Caco-2 (cell line): ENCODE data around the gene SIGMAR1. TPM values are rescaled to one million over a fixed set of nuclear protein-coding genes. Genes with fewer than 3 reads are reported as not detected.

Source experiments
- BruUV-seq: library from RNA; stranded (reverse); fragments of 400-500 nt; replicated peaks from 2 replicates; lab custom pipeline; 2021; lab: Mats Ljungman, UMichigan
- CTCF ChIA-PET: fragments of 300-600 bp; sonication (Branson Sonifier 250); formaldehyde crosslinking; loops from one replicate; lab custom pipeline; 2022; ENCODE audit warnings: antibody characterized with exemption; lab: Charles Lee
- POLR2A ChIA-PET: fragments of 300-600 bp; sonication (Branson Sonifier 250); formaldehyde crosslinking; loops from one replicate; lab custom pipeline; 2022; ENCODE audit warnings: antibody characterized with exemption; lab: Charles Lee
- DNase-seq, 2 experiments: peaks; one replicate each; pipeline versions ENCODE4 v3.0.0 to v3.0.0-alpha.2; 2020 to 2022
- H3K27me3 ChIP-seq: replicated peaks from 2 replicates; pipeline ENCODE4 v1.6.0; 2011; ENCODE audit warnings: low read length; ENCODE audit not compliant: control insufficient read depth, insufficient read depth
- H3K36me3 ChIP-seq: 2 replicates; pipeline ENCODE4 v1.5.1; 2011; ENCODE audit warnings: low read length; ENCODE audit not compliant: control insufficient read depth, insufficient read depth
- H3K4me1 ChIP-seq: fragments of 250-450 bp; sonication (Bioruptor Pico); 2 replicates; pipeline ENCODE4 v1.5.1; 2020; ENCODE audit warnings: mild to moderate bottlenecking
- H3K4me3 ChIP-seq: 2 replicates; pipeline ENCODE4 v1.5.1; 2011; ENCODE audit warnings: low read depth, mild to moderate bottlenecking, control low read depth, low read length
- H3K9me3 ChIP-seq: fragments of 250-450 bp; sonication (Bioruptor Pico); 2 replicates; pipeline ENCODE4 v1.5.1; 2020; ENCODE audit warnings: mild to moderate bottlenecking, moderate library complexity
- H3K27ac Mint-ChIP-seq: one replicate; pipeline ENCODE4 v1.8.0; 2022; ENCODE audit warnings: mixed read lengths; ENCODE audit not compliant: unreplicated experiment
- H3K27me3 Mint-ChIP-seq: one replicate; pipeline ENCODE4 v1.8.0; 2022; ENCODE audit warnings: mixed read lengths; ENCODE audit not compliant: insufficient read depth, unreplicated experiment
- H3K36me3 Mint-ChIP-seq: one replicate; pipeline ENCODE4 v1.8.0; 2022; ENCODE audit warnings: mild to moderate bottlenecking, mixed read lengths; ENCODE audit not compliant: insufficient read depth, unreplicated experiment
- H3K4me1 Mint-ChIP-seq: one replicate; pipeline ENCODE4 v1.8.0; 2022; ENCODE audit warnings: low read depth, mixed read lengths; ENCODE audit not compliant: unreplicated experiment
- H3K4me3 Mint-ChIP-seq: one replicate; pipeline ENCODE4 v1.8.0; 2022; ENCODE audit warnings: mild to moderate bottlenecking, moderate library complexity, mixed read lengths; ENCODE audit not compliant: unreplicated experiment
- H3K9me3 Mint-ChIP-seq: one replicate; pipeline ENCODE4 v1.8.0; 2022; ENCODE audit warnings: mixed read lengths; ENCODE audit not compliant: unreplicated experiment
- intact Hi-C: fragments of 100-400 bp; cut with micrococcal nuclease; formaldehyde crosslinking; loops from one replicate; pipeline ENCODE4 v1.10.0; 2022; ENCODE audit not compliant: unreplicated experiment
- total RNA-seq: library from RNA; stranded (reverse); gene quantifications from 2 replicates; pipeline ENCODE4 v1.2.3, GENCODE V29; 2022
- TF ChIP-seq, protein P1 (sequence below), 2 experiments: fragments of 200-600 bp in 1 of 2; IDR thresholded peaks; 1 replicate in 1 of 2; 2 replicates in 1 of 2; pipeline versions ENCODE4 v1.5.1 to v1.8.0; 2011 to 2022; ENCODE audit warnings: antibody characterized with exemption in 1 of 2, control low read depth in 1 of 2, inconsistent platforms in 1 of 2, low read depth in 1 of 2, low read length in 1 of 2, mild to moderate bottlenecking in 1 of 2, moderate library complexity in 1 of 2; ENCODE audit not compliant: insufficient read depth in 1 of 2, severe bottlenecking in 1 of 2, unreplicated experiment in 1 of 2

The SIGMAR1 gene
- total RNA-seq, 1 experiment from 2014 or later = 102 TPM

DNA sequence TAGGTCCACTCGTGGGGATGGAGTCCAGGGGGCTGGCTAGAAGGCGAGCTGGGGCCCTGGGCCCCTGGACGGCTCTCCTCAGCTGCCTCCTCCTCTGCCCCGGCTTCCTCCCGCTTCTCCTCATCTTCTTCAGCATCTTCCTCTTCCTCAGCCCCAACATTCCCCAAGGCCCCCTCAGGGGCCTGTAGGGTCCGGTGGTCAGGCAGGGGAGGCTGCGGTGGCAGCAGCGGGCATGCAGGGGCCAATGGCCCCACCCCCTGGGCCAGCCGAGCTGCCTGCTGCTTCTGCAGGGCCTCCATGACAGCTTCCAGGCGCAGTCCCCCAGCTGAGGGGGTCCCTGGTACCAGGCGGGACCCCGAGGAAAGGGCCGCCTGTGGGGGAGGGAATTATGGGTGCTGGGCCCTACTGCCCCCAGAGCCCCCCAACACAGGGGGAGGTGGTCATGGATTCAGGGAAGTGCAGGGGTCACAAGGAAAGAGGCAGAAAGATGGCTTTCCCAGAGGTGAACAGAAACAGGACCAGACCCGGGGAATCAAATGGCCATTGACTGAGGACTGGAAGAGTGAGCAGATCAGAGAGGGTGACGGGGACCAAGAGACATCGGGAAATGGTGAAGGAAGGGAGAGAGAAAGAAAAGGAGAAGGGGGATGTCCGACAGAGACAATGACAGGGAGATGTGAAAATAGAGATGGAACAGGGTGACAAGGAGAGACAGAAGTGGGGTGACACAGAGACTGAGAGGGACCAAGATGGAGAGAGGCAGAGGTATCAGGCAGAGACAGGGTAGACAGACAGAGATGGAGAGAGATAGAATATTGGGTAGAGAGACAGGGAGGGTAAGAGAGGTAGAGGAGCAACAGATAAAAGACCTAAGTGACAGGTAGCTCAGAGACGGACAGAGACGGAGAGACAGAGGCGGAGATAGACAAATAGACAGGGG, 9.6 kb downstream of the SIGMAR1 start:
- peaks cover 18% of the 10 kb centered on the region for H3K4me1 Mint-ChIP-seq
- intact Hi-C loops = no loop called here
- no peaks in the 10 kb centered on the region; the same call in 1 of the 2 replicates for H3K27me3 ChIP-seq

DNA sequence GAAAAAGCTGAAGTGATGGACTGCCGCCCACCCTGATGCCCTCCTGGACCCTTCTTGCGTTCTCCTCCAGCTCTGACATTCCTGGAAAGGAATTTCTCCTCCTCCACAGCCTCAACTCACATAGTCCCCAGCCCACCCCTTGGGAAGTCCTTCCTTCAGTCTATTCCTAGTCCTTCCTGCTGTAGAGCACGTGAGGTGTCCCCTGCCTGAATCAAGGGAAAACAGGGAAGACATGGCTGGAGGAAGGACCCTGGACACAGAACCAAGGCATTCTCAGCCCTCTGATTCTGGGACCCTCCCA, 12.5 kb downstream of the SIGMAR1 start:
- no peaks in the 10 kb centered on the region for H3K9me3 Mint-ChIP-seq
- intact Hi-C loops = no loop called here
- H3K27ac Mint-ChIP-seq = no peak overlapping the region
- peaks cover 11% of the 10 kb centered on the region for H3K4me1 Mint-ChIP-seq
- no peak for DNase-seq
- peaks cover 10% of the 10 kb centered on the region for H3K36me3 Mint-ChIP-seq
- Histone ChIP-seq H3K36me3 (no peaks in the 10 kb centered on the region), H3K9me3 (no peaks in the 10 kb centered on the region), H3K4me3 (no peak overlapping the region), H3K4me1 (peaks cover 12% of the 10 kb centered on the region), H3K27me3 (no peaks in the 10 kb centered on the region; the same call in 1 of the 2 replicates)
- BruUV-seq = no TSS peak
- POLR2A ChIA-PET = no interaction called here
- H3K4me3 Mint-ChIP-seq = no peak overlapping the region
- CTCF ChIA-PET = no interaction called here
- H3K27me3 Mint-ChIP-seq = peaks cover 4% of the 10 kb centered on the region
- TF ChIP-seq, protein P1, sequence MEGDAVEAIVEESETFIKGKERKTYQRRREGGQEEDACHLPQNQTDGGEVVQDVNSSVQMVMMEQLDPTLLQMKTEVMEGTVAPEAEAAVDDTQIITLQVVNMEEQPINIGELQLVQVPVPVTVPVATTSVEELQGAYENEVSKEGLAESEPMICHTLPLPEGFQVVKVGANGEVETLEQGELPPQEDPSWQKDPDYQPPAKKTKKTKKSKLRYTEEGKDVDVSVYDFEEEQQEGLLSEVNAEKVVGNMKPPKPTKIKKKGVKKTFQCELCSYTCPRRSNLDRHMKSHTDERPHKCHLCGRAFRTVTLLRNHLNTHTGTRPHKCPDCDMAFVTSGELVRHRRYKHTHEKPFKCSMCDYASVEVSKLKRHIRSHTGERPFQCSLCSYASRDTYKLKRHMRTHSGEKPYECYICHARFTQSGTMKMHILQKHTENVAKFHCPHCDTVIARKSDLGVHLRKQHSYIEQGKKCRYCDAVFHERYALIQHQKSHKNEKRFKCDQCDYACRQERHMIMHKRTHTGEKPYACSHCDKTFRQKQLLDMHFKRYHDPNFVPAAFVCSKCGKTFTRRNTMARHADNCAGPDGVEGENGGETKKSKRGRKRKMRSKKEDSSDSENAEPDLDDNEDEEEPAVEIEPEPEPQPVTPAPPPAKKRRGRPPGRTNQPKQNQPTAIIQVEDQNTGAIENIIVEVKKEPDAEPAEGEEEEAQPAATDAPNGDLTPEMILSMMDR (IDR thresholded peaks at IDR 0.05; ENCODE audit: insufficient read depth in 1 of 2, low read depth in 1 of 2, low read length in 1 of 2, severe bottlenecking in 1 of 2, unreplicated experiment in 1 of 2) = no peak

More for the DNA sequence above, 9.6 kb downstream of the SIGMAR1 start:
- ChIA-PET CTCF (interaction anchor here (0.9 kb wide), 1 partner anchor 75 kb away, joined by 3 read pairs; no protein-coding TSS in a partner anchor), POLR2A (no interaction called here)
- no TSS peak for BruUV-seq
- peak overlapping the region; percentile 46 for H3K4me3 ChIP-seq
- Mint-ChIP-seq H3K4me3 (peak overlapping the region; percentile 78), H3K27ac (no peak overlapping the region), H3K27me3 (peaks cover 4% of the 10 kb centered on the region), H3K36me3 (peaks cover 4% of the 10 kb centered on the region), H3K9me3 (no peaks in the 10 kb centered on the region)
- TF ChIP-seq, protein P1 (IDR thresholded peaks at IDR 0.05; ENCODE audit: insufficient read depth in 1 of 2, low read depth in 1 of 2, low read length in 1 of 2, severe bottlenecking in 1 of 2, unreplicated experiment in 1 of 2) = no peak
- no peaks in the 10 kb centered on the region for H3K36me3 ChIP-seq
- H3K9me3 ChIP-seq = no peaks in the 10 kb centered on the region
- DNase-seq = no peak
- H3K4me1 ChIP-seq = peaks cover 16% of the 10 kb centered on the region

DNA sequence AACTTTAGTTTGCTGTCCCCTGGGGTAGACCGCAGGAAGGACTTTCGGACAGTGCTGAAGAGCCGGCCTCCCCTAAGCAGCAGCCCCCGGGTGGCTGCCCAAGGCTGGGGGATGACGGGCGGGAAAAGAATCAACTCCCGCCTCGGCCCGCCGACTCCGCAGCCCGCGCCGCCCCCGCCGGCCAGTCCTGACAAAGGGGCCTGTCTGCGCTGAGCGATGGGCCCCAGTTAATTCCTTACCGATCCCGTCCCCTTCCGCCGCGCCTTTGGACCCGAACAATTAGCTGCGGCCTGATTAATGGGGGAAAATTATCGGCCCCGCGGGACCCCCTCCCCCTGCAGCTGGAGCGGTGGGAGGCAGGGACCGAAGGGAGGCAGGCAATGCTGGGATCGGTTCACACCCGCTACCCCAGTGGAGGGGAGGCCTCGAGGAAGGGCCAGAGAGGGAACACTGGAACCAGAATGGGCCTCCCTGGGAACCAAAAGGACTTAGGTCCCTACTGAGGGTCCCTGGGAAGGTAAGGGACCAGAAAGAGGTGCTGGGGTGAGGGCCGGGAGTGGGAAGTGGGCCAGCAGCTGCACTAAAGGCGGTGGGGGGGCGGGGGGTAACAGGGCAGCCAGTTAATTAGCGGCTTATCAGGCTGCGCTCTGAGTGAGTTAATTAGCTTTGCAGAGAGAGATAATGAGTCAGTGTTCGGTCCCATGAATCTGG, 13.0 kb downstream of the SIGMAR1 start:
- DNase-seq = no peak
- H3K4me1 ChIP-seq = peaks cover 10% of the 10 kb centered on the region; the same call in 1 of the 2 replicates
- intact Hi-C loops = no loop called here
- peaks cover 10% of the 10 kb centered on the region for H3K4me1 Mint-ChIP-seq
- no peaks in the 10 kb centered on the region for H3K36me3 ChIP-seq
- H3K27ac Mint-ChIP-seq = no peak overlapping the region
- H3K27me3 ChIP-seq = no peaks in the 10 kb centered on the region; the same call in 1 of the 2 replicates
- peaks cover 4% of the 10 kb centered on the region for H3K27me3 Mint-ChIP-seq
- no peaks in the 10 kb centered on the region for H3K9me3 Mint-ChIP-seq
- H3K36me3 Mint-ChIP-seq = peaks cover 10% of the 10 kb centered on the region
- BruUV-seq = no TSS peak
- H3K4me3 ChIP-seq = no peak overlapping the region
- TF ChIP-seq, protein P1 (IDR thresholded peaks at IDR 0.05; ENCODE audit: insufficient read depth in 1 of 2, low read depth in 1 of 2, low read length in 1 of 2, severe bottlenecking in 1 of 2, unreplicated experiment in 1 of 2) = no peak
- POLR2A ChIA-PET = no interaction called here
- no peak overlapping the region for H3K4me3 Mint-ChIP-seq
- CTCF ChIA-PET = no interaction called here
- H3K9me3 ChIP-seq = no peaks in the 10 kb centered on the region
